ENCODE measurements around the gene NTM.

NTM gene

DNA sequence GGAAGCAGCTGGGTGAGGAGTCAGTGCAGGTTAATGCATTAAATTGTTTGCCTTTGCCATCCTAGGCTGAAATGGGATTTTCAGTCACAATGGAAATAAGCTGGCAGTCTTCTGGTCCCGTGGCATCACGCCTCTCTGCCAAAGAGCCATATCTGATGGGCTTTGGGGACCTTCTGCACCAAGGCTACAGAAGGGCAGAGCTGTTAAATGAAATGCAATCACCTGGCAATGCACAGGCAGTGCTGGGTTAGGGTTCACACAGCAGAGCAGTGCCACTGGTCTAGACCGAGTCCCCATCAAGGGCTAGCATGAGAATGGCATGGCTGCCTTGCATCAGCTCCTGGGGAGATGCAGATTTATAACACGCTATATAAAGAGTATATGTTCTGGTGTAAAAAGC is 749.2 kb downstream of the NTM start:
- DNase-seq (ENCODE audit: low read depth, low spot score) = no peak
- no peak overlapping the region for H3K4me3 ChIP-seq (ENCODE audit: low read depth, low read length)
- in situ Hi-C loops (cut with HindIII; ENCODE audit: low sequenced_read_pairs) = no loop called here
- TF ChIP-seq, protein P1, sequence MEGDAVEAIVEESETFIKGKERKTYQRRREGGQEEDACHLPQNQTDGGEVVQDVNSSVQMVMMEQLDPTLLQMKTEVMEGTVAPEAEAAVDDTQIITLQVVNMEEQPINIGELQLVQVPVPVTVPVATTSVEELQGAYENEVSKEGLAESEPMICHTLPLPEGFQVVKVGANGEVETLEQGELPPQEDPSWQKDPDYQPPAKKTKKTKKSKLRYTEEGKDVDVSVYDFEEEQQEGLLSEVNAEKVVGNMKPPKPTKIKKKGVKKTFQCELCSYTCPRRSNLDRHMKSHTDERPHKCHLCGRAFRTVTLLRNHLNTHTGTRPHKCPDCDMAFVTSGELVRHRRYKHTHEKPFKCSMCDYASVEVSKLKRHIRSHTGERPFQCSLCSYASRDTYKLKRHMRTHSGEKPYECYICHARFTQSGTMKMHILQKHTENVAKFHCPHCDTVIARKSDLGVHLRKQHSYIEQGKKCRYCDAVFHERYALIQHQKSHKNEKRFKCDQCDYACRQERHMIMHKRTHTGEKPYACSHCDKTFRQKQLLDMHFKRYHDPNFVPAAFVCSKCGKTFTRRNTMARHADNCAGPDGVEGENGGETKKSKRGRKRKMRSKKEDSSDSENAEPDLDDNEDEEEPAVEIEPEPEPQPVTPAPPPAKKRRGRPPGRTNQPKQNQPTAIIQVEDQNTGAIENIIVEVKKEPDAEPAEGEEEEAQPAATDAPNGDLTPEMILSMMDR (IDR thresholded peaks at IDR 0.05; ENCODE audit: low read depth, low read length) = no peak

DNA sequence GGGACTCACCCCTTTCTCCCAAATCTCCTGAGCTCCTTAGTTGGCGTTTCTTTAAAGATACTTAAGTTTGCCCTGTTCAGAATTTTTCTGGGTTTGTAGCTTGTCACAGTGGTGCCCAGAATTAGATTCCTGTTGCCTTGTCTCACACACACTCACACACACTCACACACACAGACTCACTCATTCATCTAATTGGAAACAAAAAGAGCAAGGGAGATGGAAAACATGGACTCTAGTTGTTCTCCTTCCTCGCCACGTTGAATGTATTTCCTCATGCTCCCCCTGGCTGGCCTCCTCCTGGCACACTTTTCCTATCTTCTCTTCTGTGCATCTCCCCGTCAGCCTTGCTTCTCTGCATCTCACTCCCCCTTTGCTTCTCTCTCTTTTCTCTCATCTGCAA is 752.3 kb downstream of the NTM start:
- DNase-seq (ENCODE audit: low read depth, low spot score) = no peak
- TF ChIP-seq, protein P1 (IDR thresholded peaks at IDR 0.05; ENCODE audit: low read depth, low read length) = no peak
- no peak overlapping the region for H3K4me3 ChIP-seq (ENCODE audit: low read depth, low read length)
- in situ Hi-C loops (cut with HindIII; ENCODE audit: low sequenced_read_pairs) = no loop called here

- DNase-seq (ENCODE audit: low read depth, low spot score) = no peak
- in situ Hi-C loops (cut with HindIII; ENCODE audit: low sequenced_read_pairs) = no loop called here
- no peak overlapping the region for H3K4me3 ChIP-seq (ENCODE audit: low read depth, low read length)
- TF ChIP-seq, protein P1 (IDR thresholded peaks at IDR 0.05; ENCODE audit: low read depth, low read length) = no peak
These were observed 753.0 kb downstream of the NTM start for GRCh38 chr11:132123449-132123848.

DNA sequence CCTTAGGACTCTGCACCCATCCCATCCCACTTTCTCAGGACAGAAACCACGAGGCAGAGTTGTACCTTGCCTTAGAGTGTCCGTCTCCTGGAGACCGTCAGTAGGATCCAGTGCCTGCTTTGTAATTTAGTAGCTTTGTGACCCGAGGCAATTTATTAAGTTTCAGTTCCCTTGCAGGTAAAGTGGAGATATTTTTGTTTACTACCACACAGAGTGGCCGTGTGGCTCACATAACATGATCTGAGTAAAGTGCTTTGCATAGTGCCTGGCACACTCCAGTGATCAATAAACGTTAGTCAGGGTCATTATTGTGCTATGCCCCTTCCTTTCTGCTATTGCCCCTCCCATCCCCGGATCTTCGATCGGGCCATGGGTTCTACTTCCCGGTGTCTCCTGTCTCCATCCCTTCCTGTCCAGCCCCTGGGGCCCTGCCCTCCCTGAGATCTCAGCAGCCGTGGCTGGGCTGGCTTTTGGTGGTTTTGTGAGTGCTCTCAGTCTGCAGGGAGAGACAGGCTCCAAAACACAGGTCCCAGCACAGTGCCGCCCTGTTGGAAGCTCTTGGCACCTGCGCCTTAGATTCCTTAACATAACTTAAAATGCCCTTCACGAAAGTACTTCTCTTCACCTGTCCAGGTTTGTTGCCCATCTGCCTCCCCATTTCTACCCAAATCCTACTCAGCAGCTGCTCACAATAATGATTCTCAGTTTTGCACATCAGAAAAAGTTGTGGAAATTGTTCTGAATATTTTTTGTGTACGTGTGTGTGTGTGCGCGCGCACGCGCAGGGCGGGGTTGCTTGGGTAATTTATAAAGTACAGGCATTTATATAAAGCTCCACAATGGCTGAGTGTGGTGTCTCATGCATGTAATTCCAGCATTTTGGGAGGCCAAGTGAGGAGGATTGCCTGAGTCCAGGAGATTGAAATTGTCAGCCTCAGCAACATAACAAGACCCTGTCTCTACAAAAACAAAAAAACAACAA is 753.7 kb downstream of the NTM start:
- DNase-seq (ENCODE audit: low read depth, low spot score) = no peak
- TF ChIP-seq, protein P1 (IDR thresholded peaks at IDR 0.05; ENCODE audit: low read depth, low read length) = no peak
- in situ Hi-C loops (cut with HindIII; ENCODE audit: low sequenced_read_pairs) = no loop called here
- H3K4me3 ChIP-seq (ENCODE audit: low read depth, low read length) = no peak overlapping the region

DNA sequence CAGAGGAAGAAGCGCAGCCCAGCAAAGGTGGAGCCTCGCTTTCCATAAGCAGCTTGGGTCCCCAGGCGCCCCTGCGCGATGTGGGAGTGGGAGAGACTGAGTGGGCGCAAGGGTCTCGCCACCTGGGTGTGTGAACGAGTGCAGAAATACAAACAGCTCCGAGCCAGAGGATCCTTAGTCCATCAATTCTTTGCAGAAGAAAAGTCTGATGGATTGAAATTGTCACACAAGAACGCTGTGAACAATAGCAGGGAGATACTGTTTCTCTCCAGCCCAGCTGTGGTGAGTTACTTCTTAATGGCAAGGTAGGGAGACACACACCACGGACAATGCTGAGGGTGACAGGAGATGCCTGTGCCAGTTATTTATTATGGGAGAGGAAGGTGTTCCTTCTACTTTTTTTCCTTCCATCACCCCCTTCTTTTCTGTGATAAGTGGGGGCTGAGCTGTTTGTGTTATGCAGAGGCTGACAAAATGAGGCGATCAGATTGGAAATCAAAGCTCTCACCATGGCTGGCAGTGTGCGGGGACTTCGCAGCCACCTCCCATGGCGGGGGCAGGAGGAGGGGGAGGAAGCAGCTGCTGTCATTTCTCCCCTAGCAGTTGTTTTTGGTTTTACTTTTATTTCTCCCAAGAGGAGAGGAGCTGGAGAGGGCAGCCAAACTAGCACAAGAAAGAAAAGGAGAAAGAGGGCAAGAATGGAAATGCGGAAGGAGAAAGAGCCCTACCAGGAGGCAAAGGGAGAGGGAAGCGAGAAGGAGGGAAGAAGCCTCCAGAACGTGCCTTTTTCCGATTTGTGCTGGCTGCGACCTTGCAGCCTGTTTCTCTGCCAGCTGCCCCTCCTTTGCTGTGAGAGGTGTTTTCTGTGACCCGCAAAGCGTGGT is 755.8 kb downstream of the NTM start:
- TF ChIP-seq, protein P1 (IDR thresholded peaks at IDR 0.05; ENCODE audit: low read depth, low read length) = no peak
- in situ Hi-C loops (cut with HindIII; ENCODE audit: low sequenced_read_pairs) = no loop called here
- peak overlapping the region; percentile 19 for H3K4me3 ChIP-seq (ENCODE audit: low read depth, low read length)
- peak; percentile 62 for DNase-seq (ENCODE audit: low read depth, low spot score)

Measured in astrocyte of the spinal cord (primary cell).